GM19238 (cell line): ENCODE data around the gene CARD9.

Source experiments
- DNase-seq: peaks from one replicate; pipeline ENCODE4 v3.0.0; 2011; ENCODE audit warnings: low spot score; ENCODE audit not compliant: insufficient read length

Gene CARD9

DNA sequence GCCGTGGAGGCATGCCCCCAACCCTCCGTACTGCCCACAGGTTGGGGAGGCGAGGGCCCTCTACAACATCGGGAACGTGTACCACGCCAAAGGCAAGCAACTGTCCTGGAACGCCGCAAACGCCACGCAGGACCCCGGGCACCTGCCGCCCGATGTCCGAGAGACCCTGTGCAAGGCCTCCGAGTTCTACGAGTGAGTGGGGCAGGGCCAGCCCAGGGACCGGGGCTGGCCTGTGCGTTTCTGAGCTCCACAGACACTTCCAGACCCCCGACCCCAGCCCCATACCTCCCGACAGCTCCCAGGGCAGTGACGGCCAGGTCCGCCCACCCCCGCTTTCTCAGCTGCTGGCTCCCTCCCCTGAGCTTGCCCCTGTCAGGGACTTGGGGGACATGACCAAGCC lies 36.6 kb downstream of the CARD9 start:
- DNase-seq, result no peak

DNA sequence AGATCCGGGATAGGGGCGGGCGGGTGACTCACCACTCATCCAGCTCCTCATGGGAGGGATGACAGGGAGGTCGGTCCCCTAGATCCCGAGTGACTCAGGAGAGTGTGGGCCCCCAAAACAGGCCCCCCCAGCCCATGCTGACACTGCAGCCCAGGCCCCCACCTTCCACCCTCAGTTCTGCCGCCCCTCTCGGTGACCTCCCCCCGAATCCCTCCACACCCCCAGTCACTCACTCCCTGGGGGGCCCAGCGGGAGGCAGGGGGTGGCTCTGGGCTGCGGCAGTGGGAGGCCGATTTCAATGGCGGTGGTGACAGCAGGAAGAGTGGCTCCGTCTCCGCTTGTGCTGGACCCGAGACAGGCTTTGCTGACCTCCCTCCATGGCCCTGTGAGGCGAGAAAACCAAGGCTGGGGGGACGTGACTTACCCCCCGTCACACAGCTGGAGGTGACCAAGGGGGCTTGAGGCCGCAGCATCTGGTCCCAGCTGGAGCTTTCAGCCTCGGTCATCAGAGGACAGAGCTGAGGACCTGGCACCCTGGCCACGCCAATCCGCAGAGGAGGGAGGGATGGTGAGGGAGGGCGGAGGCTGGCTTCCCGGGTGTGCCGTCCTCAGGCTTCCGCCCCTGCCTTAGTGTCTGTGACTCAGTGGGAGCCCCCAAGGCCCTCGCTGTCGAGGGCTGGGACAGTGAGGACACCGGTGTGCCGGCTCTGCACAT lies 37.2 kb downstream of the CARD9 start:
- no peak for DNase-seq

DNA sequence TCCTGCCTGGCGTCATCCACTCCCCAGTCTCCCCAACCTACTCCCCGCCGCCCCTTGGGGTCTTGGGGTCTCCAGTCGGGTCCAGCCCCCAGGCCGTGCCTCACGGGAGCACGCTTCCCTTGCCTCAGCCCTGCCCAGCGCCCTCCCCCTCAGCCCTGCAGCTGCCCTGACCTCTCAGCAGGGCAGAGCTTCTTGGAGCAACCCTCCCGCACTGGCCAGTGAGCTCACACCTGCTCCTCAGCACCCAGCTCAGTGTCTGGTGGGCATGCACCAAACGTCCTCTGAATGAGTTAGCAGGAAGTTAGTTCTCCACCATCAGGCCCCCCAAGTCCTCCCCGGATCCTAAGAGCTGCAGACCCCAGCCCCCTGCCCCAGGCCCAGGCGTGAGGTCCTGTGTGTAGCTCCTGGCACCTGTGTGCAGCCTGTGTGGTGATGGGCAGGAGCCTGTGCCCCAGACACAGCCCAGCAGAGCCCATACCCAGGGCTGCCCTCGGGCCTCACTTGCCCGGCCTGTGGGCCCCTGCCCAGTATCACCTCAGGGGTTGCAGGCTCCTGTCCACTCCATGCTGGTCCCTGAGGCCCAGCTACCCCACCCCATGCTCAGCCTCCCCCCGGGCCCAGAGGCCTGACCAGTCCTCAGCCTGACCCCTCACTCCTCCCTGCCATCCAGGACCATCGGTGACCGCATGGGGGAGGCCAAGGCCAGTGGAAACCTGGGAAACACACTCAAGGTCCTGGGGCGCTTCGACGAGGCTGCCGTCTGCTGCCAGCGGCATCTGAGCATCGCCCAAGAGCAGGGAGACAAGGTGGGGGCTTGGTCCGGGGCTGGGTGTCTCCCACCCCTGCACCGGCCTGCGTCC lies 37.9 kb downstream of the CARD9 start:
- DNase-seq, result no peak

DNA sequence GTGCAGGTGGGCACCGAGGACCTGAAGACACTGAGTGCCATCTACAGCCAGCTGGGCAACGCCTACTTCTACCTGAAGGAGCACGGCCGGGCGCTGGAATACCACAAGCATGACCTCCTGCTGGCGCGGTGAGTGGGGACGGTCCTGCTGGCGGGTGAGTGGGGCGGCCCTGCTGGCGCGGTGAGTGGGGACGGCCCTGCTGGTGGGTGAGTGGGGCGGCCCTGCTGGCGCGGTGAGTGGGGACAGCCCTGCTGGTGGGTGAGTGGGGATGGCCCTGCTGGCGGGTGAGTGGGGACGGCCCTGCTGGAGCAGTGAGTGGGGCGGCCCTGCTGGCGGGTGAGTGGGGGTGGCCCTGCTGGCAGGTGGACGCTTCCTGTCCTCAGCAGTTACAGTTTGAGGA lies 38.9 kb downstream of the CARD9 start:
- DNase-seq, result no peak

- DNase-seq, result no peak
These were observed 40.0 kb downstream of the CARD9 start for GRCh38 chr9:136333486-136333885.

- DNase-seq, result no peak
These were observed 40.4 kb downstream of the CARD9 start for GRCh38 chr9:136333045-136333444.

DNA sequence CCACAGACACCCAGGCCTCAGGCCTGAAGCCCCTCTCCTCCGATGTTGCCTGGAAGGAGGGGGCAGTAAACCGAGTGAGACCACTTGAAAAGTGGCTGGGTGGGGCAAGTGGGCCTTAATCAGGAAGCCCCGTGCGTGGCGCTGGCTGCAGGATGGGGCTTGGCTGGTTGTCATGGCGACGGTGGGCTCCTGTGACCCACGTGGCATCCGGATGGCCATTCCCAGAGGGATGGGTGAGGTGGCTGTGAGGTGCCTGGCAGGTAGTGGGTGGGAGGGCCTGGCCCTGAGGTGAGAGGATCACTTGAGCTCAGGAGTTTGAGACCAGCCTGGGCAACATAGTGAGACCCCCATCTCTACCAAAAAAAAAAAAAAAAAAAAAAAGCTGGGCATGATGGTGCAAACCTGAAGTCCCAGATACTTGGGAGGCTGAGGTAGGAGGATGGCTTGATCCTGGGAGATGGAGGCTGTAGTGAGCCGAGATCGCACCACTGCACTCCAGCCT lies 40.9 kb downstream of the CARD9 start:
- no peak for DNase-seq

DNA sequence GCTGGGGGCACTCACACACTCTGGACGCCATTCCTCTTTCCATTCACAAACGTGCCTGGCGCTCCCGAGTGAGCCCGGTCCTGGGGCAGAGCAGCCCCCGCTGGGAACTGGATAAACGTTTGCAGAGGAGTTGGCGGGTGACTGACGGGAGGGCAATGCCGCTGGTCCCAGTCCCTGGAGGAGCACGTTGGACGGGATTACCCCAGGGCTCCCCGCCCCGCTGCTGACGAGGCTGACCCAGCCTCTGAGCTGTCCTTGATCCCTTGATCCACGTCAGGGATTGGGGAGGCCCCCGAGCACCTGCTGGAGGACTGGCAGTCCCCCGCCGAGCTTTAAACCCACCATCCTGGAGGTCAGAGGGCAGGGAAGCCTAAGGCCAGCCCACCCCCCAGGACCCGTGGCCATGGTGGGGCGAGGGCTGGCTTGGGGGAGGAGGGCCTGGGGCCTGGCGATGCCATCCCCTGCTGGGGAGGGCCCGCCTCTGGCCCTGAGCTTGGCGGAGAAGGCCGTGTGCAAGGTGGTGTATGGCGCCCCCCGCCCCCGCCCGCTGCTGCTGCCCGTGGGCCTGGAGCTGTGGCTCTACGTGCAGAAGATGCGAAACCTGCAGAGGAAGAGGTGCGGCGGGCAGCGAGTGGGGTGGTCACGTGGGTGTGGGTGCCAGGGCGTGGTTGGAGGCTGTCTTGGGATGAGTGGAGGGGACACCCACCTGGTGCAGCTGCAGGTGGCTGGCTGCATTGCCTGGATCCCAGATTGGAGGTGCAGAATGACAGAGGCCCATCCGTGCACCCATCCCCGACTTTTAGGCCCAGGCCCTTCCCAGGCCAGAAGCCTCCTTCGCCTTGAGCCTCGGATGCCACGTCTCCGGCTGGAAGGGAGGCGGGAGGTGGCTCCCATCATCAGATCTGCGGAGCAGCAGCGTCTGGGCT lies 41.6 kb downstream of the CARD9 start:
- no peak for DNase-seq

DNA sequence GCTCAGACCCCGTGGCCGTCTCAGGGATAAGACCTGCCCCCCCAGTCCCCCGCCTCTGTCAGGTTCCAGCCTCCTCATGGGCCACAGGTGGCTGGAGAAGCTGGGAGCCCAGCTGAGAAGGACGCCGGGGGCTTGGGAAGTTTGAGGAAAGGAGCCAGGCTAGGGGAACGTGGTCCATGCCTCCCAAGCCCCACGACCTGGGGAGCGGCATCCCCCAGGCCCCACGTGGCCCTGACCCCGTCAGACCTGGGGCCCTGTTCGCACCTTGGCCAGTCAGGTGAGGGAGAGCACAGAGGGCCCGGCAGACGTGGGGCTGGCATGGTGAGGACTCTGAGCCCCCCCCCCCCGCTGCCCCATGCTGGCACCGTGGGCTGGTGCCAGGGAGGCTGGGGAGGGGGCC lies 42.4 kb downstream of the CARD9 start:
- no peak for DNase-seq

- DNase-seq, result no peak
These were observed 43.0 kb downstream of the CARD9 start for GRCh38 chr9:136330406-136330990.

GRCh38 chr9:136329636-136330405 lies 43.6 kb downstream of the CARD9 start:
- DNase-seq, result no peak

DNA sequence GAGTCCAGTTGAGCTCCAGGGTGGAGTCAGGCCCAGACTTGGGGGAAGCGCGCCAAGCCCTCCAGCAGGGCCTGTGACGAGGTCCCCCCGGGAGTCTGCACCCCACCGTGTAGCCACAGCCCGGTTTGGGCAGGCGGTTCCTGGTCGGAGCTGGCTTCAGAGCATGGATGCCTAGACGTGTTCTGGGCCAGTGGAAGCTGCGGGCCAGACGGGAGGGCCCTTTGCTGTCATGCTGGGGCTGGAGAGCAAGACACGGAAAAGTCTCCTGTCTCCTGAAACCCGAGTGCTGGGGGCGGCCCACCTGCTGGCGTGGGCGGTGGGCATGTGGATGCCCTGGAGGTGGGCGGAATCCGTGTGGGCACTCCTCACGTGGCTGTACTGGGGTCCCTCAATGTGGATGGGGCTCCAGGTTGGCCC lies 44.2 kb downstream of the CARD9 start:
- no peak for DNase-seq

GRCh38 chr9:136328622-136329041 lies 44.8 kb downstream of the CARD9 start:
- no peak for DNase-seq

DNA sequence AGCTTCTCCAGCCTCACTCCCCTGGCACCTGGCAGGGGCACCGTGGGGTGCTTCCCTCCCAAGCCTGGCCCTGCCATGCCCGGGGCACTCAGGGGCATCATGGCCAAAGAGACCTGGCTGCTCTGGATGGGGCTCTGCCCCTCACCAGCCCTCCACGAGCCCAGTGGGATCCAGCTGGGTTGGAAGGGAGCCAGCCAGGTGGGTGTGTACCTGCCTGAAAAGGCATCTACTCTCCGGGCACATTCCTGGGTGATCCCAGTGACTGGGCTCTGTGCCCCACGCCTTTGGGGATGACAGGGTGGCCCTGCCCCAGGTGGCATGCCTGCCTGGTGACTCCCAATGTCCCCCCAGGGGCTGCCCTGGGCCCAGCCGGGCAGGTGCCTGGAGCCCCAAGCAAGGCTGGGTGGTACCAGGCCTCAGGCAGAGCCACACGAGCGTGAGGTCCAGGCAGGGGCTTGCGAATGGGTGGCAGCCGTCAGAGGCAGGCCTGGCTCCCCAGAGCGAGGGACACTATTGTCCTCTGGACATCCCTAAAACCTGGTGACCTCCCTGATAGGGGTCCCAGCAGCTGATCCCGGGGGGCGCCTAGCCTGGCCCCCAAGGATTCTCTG lies 45.4 kb downstream of the CARD9 start:
- DNase-seq, result no peak

GRCh38 chr9:136327304-136327974 lies 46.0 kb downstream of the CARD9 start, which contains the start of gene GPSM1:
Gene GPSM1, plus strand, starts transcription at chr9:136327539. Its CDS starts 157 bp downstream, at chr9:136327696.
- no peak for DNase-seq

- no peak for DNase-seq
These were observed 46.6 kb downstream of the CARD9 start for GRCh38 chr9:136326761-136327303.

GRCh38 chr9:136326061-136326760 lies 47.3 kb downstream of the CARD9 start:
- DNase-seq, result no peak

DNA sequence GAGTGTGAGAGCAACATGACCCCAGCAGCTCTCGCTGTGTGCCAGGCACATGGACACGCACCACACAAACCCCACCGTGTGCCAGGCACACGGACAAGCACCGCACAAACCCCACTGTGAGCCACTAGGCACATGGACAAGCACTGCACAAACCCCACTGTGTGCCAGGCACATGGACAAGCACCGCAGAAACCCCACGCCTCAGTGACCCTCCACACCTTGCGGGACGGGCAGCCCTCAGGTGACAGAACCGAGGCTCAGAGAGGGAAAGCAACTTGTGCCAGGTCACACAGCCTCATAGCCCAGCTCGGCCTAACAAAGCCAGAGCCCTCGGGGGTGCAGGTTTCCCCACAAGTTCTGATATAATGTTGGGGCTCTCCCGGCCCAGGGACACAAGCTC lies 48.1 kb downstream of the CARD9 start:
- DNase-seq, result no peak
